HepG2 (cell line): ENCODE results near the gene FCHO1. TPM values are rescaled to one million over a fixed set of nuclear protein-coding genes. Genes with fewer than 3 reads are reported as not detected.
A peak's percentile ranks its signal among the peaks of the same experiment; 100 is the strongest.

ENCODE experiments used
- AGO2 ChIP-seq: fragments of 200-400 bp; formaldehyde crosslinking; optimal IDR thresholded peaks from 2 replicates; pipeline ENCODE3; 2017; ENCODE audit warnings: mild to moderate bottlenecking, low read depth, low read length, moderate library complexity
- FOXA3 ChIP-seq: IDR thresholded peaks from 2 replicates; pipeline ENCODE4 v1.6.1; 2016; ENCODE audit warnings: missing genetic modification reagents, missing compliant biosample characterization
- GTF3A ChIP-seq: sonication (generic); formaldehyde crosslinking; conservative IDR thresholded peaks from 2 replicates; pipeline ENCODE4 v1.4.0; 2020; ENCODE audit warnings: mild to moderate bottlenecking, missing genetic modification reagents
- KAT2B ChIP-seq: fragments of 150-350 bp; IDR thresholded peaks from 2 replicates; pipeline ENCODE4 v1.6.1; 2014; ENCODE audit warnings: low read depth, low read length, borderline replicate concordance
- KDM5A ChIP-seq: fragments of 200-600 bp; sonication (generic); IDR thresholded peaks from 2 replicates; pipeline ENCODE4 v1.7.0; 2018; ENCODE audit warnings: antibody characterized with exemption, mild to moderate bottlenecking, low read length, borderline replicate concordance
- KMT2A ChIP-seq: sonication (generic); formaldehyde crosslinking; IDR thresholded peaks from 2 replicates; pipeline ENCODE4 v1.4.0; 2020; ENCODE audit warnings: missing genetic modification reagents
- MIER2 ChIP-seq: IDR thresholded peaks from 2 replicates; pipeline ENCODE4 v1.6.1; 2016; ENCODE audit warnings: missing biosample characterization, missing genetic modification reagents
- MIER3 ChIP-seq: IDR thresholded peaks from 2 replicates; pipeline ENCODE4 v1.6.1; 2016; ENCODE audit warnings: missing compliant biosample characterization, borderline replicate concordance
- MTA3 ChIP-seq: sonication (generic); formaldehyde crosslinking; IDR thresholded peaks from 2 replicates; pipeline ENCODE4 v1.4.0; 2020; ENCODE audit warnings: missing genetic modification reagents
- NRL ChIP-seq: sonication (generic); formaldehyde crosslinking; IDR thresholded peaks from 2 replicates; pipeline ENCODE4 v1.5.0; 2020; ENCODE audit warnings: missing genetic modification reagents, mild to moderate bottlenecking, moderate library complexity, borderline replicate concordance
- PAX8 ChIP-seq: sonication (generic); formaldehyde crosslinking; IDR thresholded peaks from 2 replicates; pipeline ENCODE4 v1.8.0; 2022; ENCODE audit warnings: mild to moderate bottlenecking, missing genetic modification reagents, borderline replicate concordance
- RARA ChIP-seq: IDR thresholded peaks from 2 replicates; pipeline ENCODE4 v1.6.1; 2016; ENCODE audit warnings: missing genetic modification reagents, missing compliant biosample characterization
- SP4 ChIP-seq: sonication (generic); formaldehyde crosslinking; IDR thresholded peaks from 2 replicates; pipeline ENCODE4 v1.8.1; 2023; ENCODE audit warnings: mild to moderate bottlenecking, missing genetic modification reagents
- TARDBP ChIP-seq: sonication (generic); formaldehyde crosslinking; IDR thresholded peaks from 2 replicates; pipeline ENCODE4 v1.8.0; 2022; ENCODE audit warnings: mild to moderate bottlenecking, missing genetic modification reagents
- TEAD2 ChIP-seq: sonication (generic); formaldehyde crosslinking; IDR thresholded peaks from 2 replicates; pipeline ENCODE4 v1.9.0; 2021; ENCODE audit warnings: missing genetic modification reagents
- ZNF317 ChIP-seq: sonication (generic); formaldehyde crosslinking; IDR thresholded peaks from 2 replicates; pipeline ENCODE4 v1.5.0; 2020; ENCODE audit warnings: mild to moderate bottlenecking, missing genetic modification reagents
- ZNF382 ChIP-seq: sonication (generic); formaldehyde crosslinking; IDR thresholded peaks from 2 replicates; pipeline ENCODE4 v1.5.0; 2020; ENCODE audit warnings: missing genetic modification reagents, mild to moderate bottlenecking, borderline replicate concordance
- ZNF468 ChIP-seq: sonication (generic); formaldehyde crosslinking; IDR thresholded peaks from 2 replicates; pipeline ENCODE4 v1.8.0; 2022; ENCODE audit warnings: mild to moderate bottlenecking, moderate library complexity, missing genetic modification reagents
- ZSCAN20 ChIP-seq: sonication (generic); formaldehyde crosslinking; IDR thresholded peaks from 2 replicates; pipeline ENCODE4 v1.4.0; 2020; ENCODE audit warnings: missing genetic modification reagents, mild to moderate bottlenecking, borderline replicate concordance
- polyA plus RNA-seq, 8 experiments: library from polyadenylated mRNA; depleted of rRNA in 3 of 8; stranded (reverse) in 7 of 8; unstranded in 1 of 8; fragments of >200 nt; fragmentation: Illumina TruSeq in 4 of 8; extraction: Trizol in 4 of 8; gene quantifications; 2 replicates each; pipeline versions ENCODE4 v1.2.1 to v1.2.3, GENCODE V29; 2011 to 2016; ENCODE audit warnings: low read depth in 4 of 8, missing spikeins in 1 of 8, mixed read lengths in 1 of 8; ENCODE audit not compliant: insufficient read depth in 1 of 8
- total RNA-seq, 5 experiments: library from RNA; depleted of rRNA; stranded (reverse); fragments of >200 nt; fragmentation: Illumina TruSeq; extraction: Trizol; gene quantifications; 2 replicates each; pipeline ENCODE4 v1.2.3, GENCODE V29; 2016; ENCODE audit warnings: low read depth in 1 of 5
- TF ChIP-seq, protein P1 (sequence below): sonication (generic); formaldehyde crosslinking; IDR thresholded peaks from 2 replicates; pipeline ENCODE4 v1.5.1; 2020; ENCODE audit warnings: mild to moderate bottlenecking, moderate library complexity, missing genetic modification reagents
- TF ChIP-seq, protein P2 (sequence below): sonication (generic); formaldehyde crosslinking; IDR thresholded peaks from 2 replicates; pipeline ENCODE4 v1.5.0; 2020; ENCODE audit warnings: mild to moderate bottlenecking, missing genetic modification reagents, borderline replicate concordance
- TF ChIP-seq, protein P3 (sequence below): sonication (generic); formaldehyde crosslinking; IDR thresholded peaks from 2 replicates; pipeline ENCODE4 v1.8.0; 2023; ENCODE audit warnings: mild to moderate bottlenecking, missing genetic modification reagents
- TF ChIP-seq, protein P4 (sequence below): IDR thresholded peaks from 2 replicates; pipeline ENCODE4 v1.6.1; 2018; ENCODE audit warnings: missing genetic modification reagents

FCHO1 gene
- total and polyA plus RNA-seq, 2 of the 13 experiments (the other 11 are each of a cell fraction or from before 2014, with no cell fraction given) = 1.3 to 3.1 TPM

- TF ChIP-seq, protein P1, sequence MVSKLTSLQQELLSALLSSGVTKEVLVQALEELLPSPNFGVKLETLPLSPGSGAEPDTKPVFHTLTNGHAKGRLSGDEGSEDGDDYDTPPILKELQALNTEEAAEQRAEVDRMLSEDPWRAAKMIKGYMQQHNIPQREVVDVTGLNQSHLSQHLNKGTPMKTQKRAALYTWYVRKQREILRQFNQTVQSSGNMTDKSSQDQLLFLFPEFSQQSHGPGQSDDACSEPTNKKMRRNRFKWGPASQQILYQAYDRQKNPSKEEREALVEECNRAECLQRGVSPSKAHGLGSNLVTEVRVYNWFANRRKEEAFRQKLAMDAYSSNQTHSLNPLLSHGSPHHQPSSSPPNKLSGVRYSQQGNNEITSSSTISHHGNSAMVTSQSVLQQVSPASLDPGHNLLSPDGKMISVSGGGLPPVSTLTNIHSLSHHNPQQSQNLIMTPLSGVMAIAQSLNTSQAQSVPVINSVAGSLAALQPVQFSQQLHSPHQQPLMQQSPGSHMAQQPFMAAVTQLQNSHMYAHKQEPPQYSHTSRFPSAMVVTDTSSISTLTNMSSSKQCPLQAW (CRISPR knock-in tag) = peak; percentile 50; the same call in 1 of the 2 replicates
- TF ChIP-seq AGO2 (no peak), KAT2B (no peak), KMT2A (CRISPR knock-in tag) (no peak), NRL (CRISPR knock-in tag) (no peak), ZNF382 (no peak), RARA (CRISPR knock-in tag) (no peak), ZSCAN20 (CRISPR knock-in tag) (peak; percentile 71; the same call in 1 of the 2 replicates), ZNF468 (CRISPR knock-in tag) (no peak), MIER3 (CRISPR knock-in tag) (no peak; the same call in 1 of the 2 replicates), GTF3A (CRISPR knock-in tag) (no peak), PAX8 (CRISPR knock-in tag) (0 out of 2 replicates have a peak, but pooled peaks have one; percentile 24), TARDBP (CRISPR knock-in tag) (no peak), ZNF317 (CRISPR knock-in tag) (no peak), FOXA3 (no peak), MTA3 (no peak), MIER2 (no peak), TEAD2 (CRISPR knock-in tag) (no peak), SP4 (CRISPR knock-in tag) (peak; percentile 71), KDM5A (0 out of 2 replicates have a peak, but pooled peaks have one; percentile 27)
- TF ChIP-seq, protein P2, sequence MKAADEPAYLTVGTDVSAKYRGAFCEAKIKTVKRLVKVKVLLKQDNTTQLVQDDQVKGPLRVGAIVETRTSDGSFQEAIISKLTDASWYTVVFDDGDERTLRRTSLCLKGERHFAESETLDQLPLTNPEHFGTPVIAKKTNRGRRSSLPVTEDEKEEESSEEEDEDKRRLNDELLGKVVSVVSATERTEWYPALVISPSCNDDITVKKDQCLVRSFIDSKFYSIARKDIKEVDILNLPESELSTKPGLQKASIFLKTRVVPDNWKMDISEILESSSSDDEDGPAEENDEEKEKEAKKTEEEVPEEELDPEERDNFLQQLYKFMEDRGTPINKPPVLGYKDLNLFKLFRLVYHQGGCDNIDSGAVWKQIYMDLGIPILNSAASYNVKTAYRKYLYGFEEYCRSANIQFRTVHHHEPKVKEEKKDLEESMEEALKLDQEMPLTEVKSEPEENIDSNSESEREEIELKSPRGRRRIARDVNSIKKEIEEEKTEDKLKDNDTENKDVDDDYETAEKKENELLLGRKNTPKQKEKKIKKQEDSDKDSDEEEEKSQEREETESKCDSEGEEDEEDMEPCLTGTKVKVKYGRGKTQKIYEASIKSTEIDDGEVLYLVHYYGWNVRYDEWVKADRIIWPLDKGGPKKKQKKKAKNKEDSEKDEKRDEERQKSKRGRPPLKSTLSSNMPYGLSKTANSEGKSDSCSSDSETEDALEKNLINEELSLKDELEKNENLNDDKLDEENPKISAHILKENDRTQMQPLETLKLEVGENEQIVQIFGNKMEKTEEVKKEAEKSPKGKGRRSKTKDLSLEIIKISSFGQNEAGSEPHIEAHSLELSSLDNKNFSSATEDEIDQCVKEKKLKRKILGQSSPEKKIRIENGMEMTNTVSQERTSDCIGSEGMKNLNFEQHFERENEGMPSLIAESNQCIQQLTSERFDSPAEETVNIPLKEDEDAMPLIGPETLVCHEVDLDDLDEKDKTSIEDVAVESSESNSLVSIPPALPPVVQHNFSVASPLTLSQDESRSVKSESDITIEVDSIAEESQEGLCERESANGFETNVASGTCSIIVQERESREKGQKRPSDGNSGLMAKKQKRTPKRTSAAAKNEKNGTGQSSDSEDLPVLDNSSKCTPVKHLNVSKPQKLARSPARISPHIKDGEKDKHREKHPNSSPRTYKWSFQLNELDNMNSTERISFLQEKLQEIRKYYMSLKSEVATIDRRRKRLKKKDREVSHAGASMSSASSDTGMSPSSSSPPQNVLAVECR (CRISPR knock-in tag) = no peak; the same call in 1 of the 2 replicates
- TF ChIP-seq, protein P3, sequence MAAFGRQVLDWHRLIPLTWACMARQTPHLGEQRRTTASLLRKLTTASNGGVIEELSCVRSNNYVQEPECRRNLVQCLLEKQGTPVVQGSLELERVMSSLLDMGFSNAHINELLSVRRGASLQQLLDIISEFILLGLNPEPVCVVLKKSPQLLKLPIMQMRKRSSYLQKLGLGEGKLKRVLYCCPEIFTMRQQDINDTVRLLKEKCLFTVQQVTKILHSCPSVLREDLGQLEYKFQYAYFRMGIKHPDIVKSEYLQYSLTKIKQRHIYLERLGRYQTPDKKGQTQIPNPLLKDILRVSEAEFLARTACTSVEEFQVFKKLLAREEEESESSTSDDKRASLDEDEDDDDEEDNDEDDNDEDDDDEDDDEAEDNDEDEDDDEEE (CRISPR knock-in tag) = no peak
- TF ChIP-seq, protein P4, sequence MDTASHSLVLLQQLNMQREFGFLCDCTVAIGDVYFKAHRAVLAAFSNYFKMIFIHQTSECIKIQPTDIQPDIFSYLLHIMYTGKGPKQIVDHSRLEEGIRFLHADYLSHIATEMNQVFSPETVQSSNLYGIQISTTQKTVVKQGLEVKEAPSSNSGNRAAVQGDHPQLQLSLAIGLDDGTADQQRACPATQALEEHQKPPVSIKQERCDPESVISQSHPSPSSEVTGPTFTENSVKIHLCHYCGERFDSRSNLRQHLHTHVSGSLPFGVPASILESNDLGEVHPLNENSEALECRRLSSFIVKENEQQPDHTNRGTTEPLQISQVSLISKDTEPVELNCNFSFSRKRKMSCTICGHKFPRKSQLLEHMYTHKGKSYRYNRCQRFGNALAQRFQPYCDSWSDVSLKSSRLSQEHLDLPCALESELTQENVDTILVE (CRISPR knock-in tag) = 0 out of 2 replicates have a peak, but pooled peaks have one; percentile 43
Observed at GRCh38 chr19:17718947-17719711, 32.1 kb upstream of the FCHO1 start, which contains the start of gene MAP1S (continued).
